Immature natural killer cell (primary cell): ENCODE data around the gene RABGEF1. TPM values are rescaled to one million over a fixed set of nuclear protein-coding genes. Genes with fewer than 3 reads are reported as not detected.
A peak's percentile ranks its signal among the peaks of the same experiment; 100 is the strongest.
"Not testable (repeated sequence)": the region's sequence is repeated elsewhere in the genome, so short reads cannot be mapped to it uniquely, and the experiment has no call there.

ENCODE experiments used
- DNase-seq, 3 donors: peaks; one replicate each; pipeline ENCODE4 v3.0.0; 2022; ENCODE audit warnings: mixed read lengths in 1 of 3
- H3K27ac Mint-ChIP-seq, 6 donors: one replicate each; pipeline ENCODE4 v1.8.0; 2020; ENCODE audit warnings: mixed read lengths in 6 of 6, mild to moderate bottlenecking in 5 of 6, inconsistent platforms in 4 of 6, moderate library complexity in 3 of 6
- H3K27me3 Mint-ChIP-seq, 3 donors: one replicate each; pipeline ENCODE4 v1.8.0; 2020 to 2021; ENCODE audit warnings: low read depth in 3 of 3, mild to moderate bottlenecking in 3 of 3, mixed read lengths in 3 of 3, moderate library complexity in 3 of 3, inconsistent platforms in 1 of 3
- H3K36me3 Mint-ChIP-seq, 3 donors: one replicate each; pipeline ENCODE4 v1.8.0; 2020; ENCODE audit warnings: mixed read lengths in 3 of 3, inconsistent platforms in 2 of 3, mild to moderate bottlenecking in 2 of 3
- H3K4me1 Mint-ChIP-seq, 2 donors: one replicate each; pipeline ENCODE4 v1.8.0; 2020; ENCODE audit warnings: inconsistent platforms in 2 of 2, mild to moderate bottlenecking in 2 of 2, mixed read lengths in 2 of 2, moderate library complexity in 1 of 2
- H3K4me3 Mint-ChIP-seq, 5 donors: one replicate each; pipeline ENCODE4 v1.8.0; 2020; ENCODE audit warnings: mild to moderate bottlenecking in 5 of 5, mixed read lengths in 5 of 5, inconsistent platforms in 3 of 5, moderate library complexity in 3 of 5
- H3K9me3 Mint-ChIP-seq, 6 donors: one replicate each; pipeline ENCODE4 v1.8.0; 2020; ENCODE audit warnings: mild to moderate bottlenecking in 6 of 6, mixed read lengths in 6 of 6, inconsistent platforms in 4 of 6, moderate library complexity in 3 of 6
- polyA plus RNA-seq, 3 donors: library from polyadenylated mRNA; unstranded; fragments of 300-500 nt; fragmentation: Illumina TruSeq; gene quantifications; one replicate each; pipeline ENCODE4 v1.2.3, GENCODE V29; 2021

Gene RABGEF1
- polyA plus RNA-seq, 3 donors from 2014 or later, result 13.8 to 30.3 (median 22.6) TPM

- Mint-ChIP-seq H3K9me3 (peaks cover 0 to 4% (median 0%) of the 10 kb centered on the region in 6 donors), H3K27me3 (peaks cover 7 to 13% (median 11%) of the 10 kb centered on the region in 3 donors), H3K36me3 (no peaks in the 10 kb centered on the region), H3K4me1 (peaks cover 30 to 36% of the 10 kb centered on the region in 2 donors), H3K27ac (no peak overlapping the region), H3K4me3 (no peak overlapping the region)
- no peak for DNase-seq
Observed at GRCh38 chr7:66841898-66842297, 101.4 kb downstream of the RABGEF1 start.

DNA sequence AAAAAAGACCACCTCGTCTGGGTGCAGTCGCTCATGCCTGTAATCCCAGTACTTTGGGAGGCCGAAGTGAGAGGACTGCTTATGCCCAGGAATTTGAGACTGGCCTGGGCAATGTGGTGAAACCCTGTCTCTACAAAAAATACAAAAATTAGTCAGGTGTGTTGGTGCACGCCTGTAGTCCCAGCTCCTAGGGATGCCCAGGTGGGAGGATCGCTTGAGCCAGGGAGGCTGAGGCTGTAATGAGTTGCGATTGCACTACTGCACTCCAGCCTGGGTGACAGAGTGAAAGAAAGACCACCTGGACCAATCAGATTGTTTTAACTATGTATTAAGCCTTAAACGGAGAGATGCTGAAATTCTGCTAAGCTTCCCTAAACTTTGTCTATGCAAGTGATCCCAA lies 103.0 kb downstream of the RABGEF1 start:
- Mint-ChIP-seq H3K27ac (peak overlapping the region; percentile 48 to 100 (median 98)), H3K4me3 (peak overlapping the region; percentile 93 to 99 (median 98)), H3K4me1 (peaks cover 30 to 36% of the 10 kb centered on the region in 2 donors), H3K27me3 (peaks cover 7 to 13% (median 11%) of the 10 kb centered on the region in 3 donors)
- DNase-seq, H3K9me3 Mint-ChIP-seq, H3K36me3 Mint-ChIP-seq: not testable (repeated sequence)

DNA sequence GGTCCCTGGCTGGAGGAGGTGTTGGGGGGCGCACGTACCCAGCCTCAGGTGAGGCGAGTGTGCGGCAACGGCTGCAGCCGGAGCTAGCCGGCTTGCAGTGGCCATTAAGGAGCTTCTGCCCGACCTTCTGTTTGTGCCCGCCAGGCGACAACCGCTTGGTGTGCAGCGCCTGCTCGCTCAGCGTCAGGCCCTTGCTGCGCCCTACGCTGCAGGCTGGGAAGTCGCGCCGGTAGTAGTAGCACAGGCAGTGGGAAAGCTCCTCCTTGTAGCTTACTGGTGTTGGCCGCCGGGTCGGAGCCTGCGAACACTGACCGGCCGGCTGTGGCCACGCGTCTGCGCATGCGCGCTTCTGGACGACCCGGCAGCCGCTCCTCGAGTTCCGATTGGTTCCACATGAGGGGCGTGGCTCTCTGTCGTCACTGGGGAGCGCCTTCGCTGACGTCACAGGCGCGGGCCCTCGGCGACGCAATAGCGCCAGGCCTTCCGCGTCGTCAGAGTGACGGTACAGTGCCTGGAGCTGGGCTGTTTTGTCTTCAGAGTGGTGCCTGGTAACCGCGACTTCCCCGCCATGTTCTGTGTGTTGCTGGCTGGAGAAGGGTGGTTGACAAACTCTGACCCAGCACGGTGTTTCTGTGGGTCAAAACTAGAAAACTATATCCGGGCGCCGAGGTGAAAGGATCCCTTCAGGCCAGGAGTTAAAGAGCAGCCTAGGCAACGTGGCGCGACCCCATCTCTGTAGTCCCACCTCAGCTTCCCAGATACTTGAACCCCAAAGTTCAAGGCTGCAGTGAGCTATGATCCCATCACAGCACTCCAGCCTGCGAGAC lies 104.2 kb downstream of the RABGEF1 start:
- H3K27ac Mint-ChIP-seq, result peak overlapping the region; percentile 98 to 100 (median 100)
- peaks cover 24 to 29% of the 10 kb centered on the region in 2 donors for H3K4me1 Mint-ChIP-seq
- H3K27me3 Mint-ChIP-seq, result peaks cover 7 to 13% (median 11%) of the 10 kb centered on the region in 3 donors
- peak; percentile 100 for DNase-seq
- H3K4me3 Mint-ChIP-seq, result peak overlapping the region; percentile 93 to 99 (median 98)
- H3K9me3 Mint-ChIP-seq, result peaks cover 0 to 4% (median 0%) of the 10 kb centered on the region in 6 donors
- no peaks in the 10 kb centered on the region for H3K36me3 Mint-ChIP-seq

- H3K4me3 Mint-ChIP-seq, result peak overlapping the region; percentile 93 to 99 (median 98)
- H3K27ac Mint-ChIP-seq, result peak overlapping the region; percentile 98 to 100 (median 100)
- peaks cover 0 to 4% (median 0%) of the 10 kb centered on the region in 6 donors for H3K9me3 Mint-ChIP-seq
- peaks cover 7 to 13% (median 11%) of the 10 kb centered on the region in 3 donors for H3K27me3 Mint-ChIP-seq
- peaks cover 22 to 28% of the 10 kb centered on the region in 2 donors for H3K4me1 Mint-ChIP-seq
- H3K36me3 Mint-ChIP-seq, result no peaks in the 10 kb centered on the region
- peak in 1 of 3 donors; percentile 6 for DNase-seq
Observed at GRCh38 chr7:66845379-66846095, 105.0 kb downstream of the RABGEF1 start.

GRCh38 chr7:66846096-66846445 lies 105.5 kb downstream of the RABGEF1 start:
- not testable (repeated sequence) for DNase-seq, H3K9me3 Mint-ChIP-seq, H3K36me3 Mint-ChIP-seq
- H3K4me3 Mint-ChIP-seq, result peak overlapping the region; percentile 59 to 99 (median 71)
- H3K27me3 Mint-ChIP-seq, result peaks cover 7 to 13% (median 11%) of the 10 kb centered on the region in 3 donors
- peaks cover 22 to 28% of the 10 kb centered on the region in 2 donors for H3K4me1 Mint-ChIP-seq
- H3K27ac Mint-ChIP-seq, result peak overlapping the region; percentile 98 to 100 (median 100)

DNA sequence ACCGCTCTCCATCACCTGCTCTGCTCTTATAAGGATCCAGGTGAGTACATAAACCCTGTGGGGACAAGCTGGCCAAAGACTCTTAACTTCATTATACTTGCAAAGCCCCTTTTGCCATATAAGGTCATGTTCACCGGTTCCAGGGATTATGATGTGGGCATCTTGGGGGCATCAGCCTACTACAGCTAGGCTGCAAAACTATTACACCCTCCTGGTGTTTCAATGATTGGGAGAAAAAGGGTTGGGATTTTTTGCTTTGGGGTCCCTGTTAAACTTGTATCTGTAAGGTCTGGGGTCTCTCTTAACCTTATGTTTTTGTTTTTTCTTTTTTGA lies 107.0 kb downstream of the RABGEF1 start:
- H3K9me3 Mint-ChIP-seq, H3K4me3 Mint-ChIP-seq, H3K36me3 Mint-ChIP-seq, DNase-seq: not testable (repeated sequence)
- Mint-ChIP-seq H3K27me3 (peaks cover 7 to 13% (median 11%) of the 10 kb centered on the region in 3 donors), H3K4me1 (peaks cover 22 to 28% of the 10 kb centered on the region in 2 donors), H3K27ac (peak overlapping the region in 2 of 6 donors; percentile 26 to 50)

GRCh38 chr7:66847879-66848790 lies 107.6 kb downstream of the RABGEF1 start:
- peaks cover 0 to 4% (median 0%) of the 10 kb centered on the region in 6 donors for H3K9me3 Mint-ChIP-seq
- no peak for DNase-seq
- H3K36me3 Mint-ChIP-seq, result no peaks in the 10 kb centered on the region
- peaks cover 22 to 26% of the 10 kb centered on the region in 2 donors for H3K4me1 Mint-ChIP-seq
- peaks cover 7 to 13% (median 10%) of the 10 kb centered on the region in 3 donors for H3K27me3 Mint-ChIP-seq
- peak overlapping the region in 5 of 6 donors; percentile 5 to 65 (median 53) for H3K27ac Mint-ChIP-seq
- peak overlapping the region in 1 of 5 donors; percentile 0 for H3K4me3 Mint-ChIP-seq

GRCh38 chr7:66859339-66859738 lies 118.8 kb downstream of the RABGEF1 start:
- no peak for DNase-seq
- Mint-ChIP-seq H3K27ac (peak overlapping the region in 1 of 6 donors; percentile 23), H3K9me3 (no peaks in the 10 kb centered on the region), H3K27me3 (no peaks in the 10 kb centered on the region), H3K36me3 (peaks cover 13 to 26% (median 21%) of the 10 kb centered on the region in 3 donors), H3K4me1 (no peaks in the 10 kb centered on the region), H3K4me3 (no peak overlapping the region)

DNA sequence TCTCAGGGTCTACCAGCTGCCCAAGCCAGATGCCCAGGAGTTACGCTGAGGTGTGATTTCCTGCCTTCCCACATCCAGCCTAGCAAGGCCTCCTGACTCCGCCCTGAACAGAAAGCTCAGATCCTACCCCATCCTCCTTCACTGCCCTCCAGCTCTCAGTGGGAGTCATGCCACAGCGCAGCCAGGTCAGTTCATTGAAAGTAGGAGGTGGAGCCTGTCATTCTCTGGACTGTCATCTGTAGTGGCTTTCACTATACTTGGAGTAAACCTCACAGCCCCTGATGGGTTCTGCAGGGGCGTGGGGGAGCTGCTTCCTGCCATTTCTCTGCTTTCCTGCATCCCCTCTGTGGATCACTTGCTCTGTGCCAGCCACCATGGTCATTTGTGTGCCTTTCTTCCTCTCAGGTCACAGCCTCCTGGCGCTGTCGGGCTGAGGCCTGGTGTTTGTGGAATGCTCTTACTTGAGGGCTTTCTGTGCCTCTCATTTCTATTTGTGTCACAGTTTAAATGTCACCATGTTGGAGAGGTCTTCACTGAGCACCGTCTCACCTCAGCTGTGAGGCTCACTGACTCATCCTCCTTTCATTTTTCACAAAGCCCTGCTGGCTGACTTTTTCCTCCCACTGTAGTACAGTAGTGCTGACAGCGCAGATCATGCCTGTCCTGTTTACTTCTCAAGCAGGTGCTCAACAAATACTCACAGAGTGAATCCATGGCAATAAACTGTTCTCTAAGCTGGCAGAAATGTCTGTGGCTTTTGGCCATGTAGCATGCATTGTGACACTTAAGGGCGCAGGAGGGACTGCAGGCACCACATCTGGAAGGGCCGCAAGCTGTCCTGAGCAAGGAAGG lies 119.5 kb downstream of the RABGEF1 start:
- Mint-ChIP-seq H3K36me3 (peaks cover 13 to 31% (median 27%) of the 10 kb centered on the region in 3 donors), H3K4me3 (no peak overlapping the region), H3K9me3 (no peaks in the 10 kb centered on the region), H3K27ac (no peak overlapping the region), H3K27me3 (no peaks in the 10 kb centered on the region), H3K4me1 (no peaks in the 10 kb centered on the region)
- no peak for DNase-seq

GRCh38 chr7:66860767-66861166 lies 120.2 kb downstream of the RABGEF1 start:
- H3K9me3 Mint-ChIP-seq, result no peaks in the 10 kb centered on the region
- no peak for DNase-seq
- no peak overlapping the region for H3K4me3 Mint-ChIP-seq
- no peaks in the 10 kb centered on the region for H3K27me3 Mint-ChIP-seq
- H3K4me1 Mint-ChIP-seq, result no peaks in the 10 kb centered on the region
- H3K27ac Mint-ChIP-seq, result no peak overlapping the region
- peaks cover 13 to 31% (median 27%) of the 10 kb centered on the region in 3 donors for H3K36me3 Mint-ChIP-seq
